ENCODE results near the gene HDAC1. TPM values are rescaled to one million over a fixed set of nuclear protein-coding genes. Genes with fewer than 3 reads are reported as not detected.

HDAC1 gene
- total RNA-seq, 2 donors from 2014 or later: 21.8 to 28.0 TPM

- no peaks in the 10 kb centered on the region for H3K36me3 ChIP-seq
- no peaks in the 10 kb centered on the region for H3K9me3 ChIP-seq
- no peak for TF ChIP-seq CTCF (IDR thresholded peaks at IDR 0.05)
- H3K4me1 ChIP-seq: no peaks in the 10 kb centered on the region
- H3K4me3 ChIP-seq: no peak overlapping the region
- no peak overlapping the region for H3K27ac ChIP-seq
- no peaks in the 10 kb centered on the region for H3K27me3 ChIP-seq
- DNase-seq (ENCODE audit: low spot score): no peak
These were observed 22.1 kb upstream of the HDAC1 start for GRCh38 chr1:32269744-32270143.

GRCh38 chr1:32272557-32273390 is 19.1 kb upstream of the HDAC1 start:
- Histone ChIP-seq H3K27ac (no peak overlapping the region), H3K36me3 (no peaks in the 10 kb centered on the region), H3K4me1 (no peaks in the 10 kb centered on the region), H3K9me3 (no peaks in the 10 kb centered on the region), H3K4me3 (no peak overlapping the region), H3K27me3 (peaks cover 0 to 7% of the 10 kb centered on the region in 2 donors)
- TF ChIP-seq CTCF (IDR thresholded peaks at IDR 0.05): no peak
- DNase-seq (ENCODE audit: low spot score): no peak

- Histone ChIP-seq H3K4me3 (no peak overlapping the region), H3K27me3 (peaks cover 0 to 7% of the 10 kb centered on the region in 2 donors), H3K9me3 (no peaks in the 10 kb centered on the region), H3K27ac (no peak overlapping the region), H3K4me1 (no peaks in the 10 kb centered on the region), H3K36me3 (no peaks in the 10 kb centered on the region)
- DNase-seq (ENCODE audit: low spot score): no peak
- no peak for TF ChIP-seq CTCF (IDR thresholded peaks at IDR 0.05)
These were observed 18.3 kb upstream of the HDAC1 start for GRCh38 chr1:32273391-32274208.

GRCh38 chr1:32274646-32275340 is 17.1 kb upstream of the HDAC1 start:
- Histone ChIP-seq H3K4me3 (peak overlapping the region in 1 of 2 donors; percentile 15), H3K27ac (no peak overlapping the region), H3K4me1 (no peaks in the 10 kb centered on the region), H3K36me3 (no peaks in the 10 kb centered on the region), H3K9me3 (no peaks in the 10 kb centered on the region), H3K27me3 (peaks cover 0 to 7% of the 10 kb centered on the region in 2 donors)
- no peak for TF ChIP-seq CTCF (IDR thresholded peaks at IDR 0.05)
- no peak for DNase-seq (ENCODE audit: low spot score)

- DNase-seq (ENCODE audit: low spot score): no peak
- H3K4me3 ChIP-seq: peak overlapping the region in 1 of 2 donors; percentile 15
- H3K27me3 ChIP-seq: peaks cover 0 to 7% of the 10 kb centered on the region in 2 donors
These were observed 16.5 kb upstream of the HDAC1 start for GRCh38 chr1:32275424-32275823.

More at GRCh38 chr1:32275424-32275823, 16.5 kb upstream of the HDAC1 start:
- H3K27ac ChIP-seq: no peak overlapping the region
- no peaks in the 10 kb centered on the region for H3K9me3 ChIP-seq
- no peaks in the 10 kb centered on the region for H3K36me3 ChIP-seq
- TF ChIP-seq CTCF (IDR thresholded peaks at IDR 0.05): no peak
- no peaks in the 10 kb centered on the region for H3K4me1 ChIP-seq
